Sciatic nerve (tissue), 2 donors: Measurements from ENCODE around the gene GAL3ST2. TPM values are rescaled to one million over a fixed set of nuclear protein-coding genes. Genes with fewer than 3 reads are reported as not detected.
"Not testable (repeated sequence)": the region's sequence is repeated elsewhere in the genome, so short reads cannot be mapped to it uniquely, and the experiment has no call there.

Experiments
- ATAC-seq: fragments of 200-7000 bp; cut with Tn5 transposase; one replicate; pipeline ENCODE4 v1.9.1; 2020; ENCODE audit warnings: mild to moderate bottlenecking, moderate library complexity
- DNase-seq: peaks from one replicate; pipeline ENCODE4 v3.0.0-alpha.2; 2020; ENCODE audit warnings: low spot score
- intact Hi-C: fragments of 100-400 bp; cut with DNase I; formaldehyde crosslinking; loops from one replicate; pipeline ENCODE4 v1.14.2; 2022
- total RNA-seq: library from RNA; stranded (reverse); fragmentation: NEBNext Ultra II Directional; extraction: Animal tissue kit (Norgen Biotek cat#: 25700); gene quantifications from one replicate; pipeline ENCODE4 v1.2.1, GENCODE V29; 2021
- donor health status: DM: no; HTN: no; CAD: no.
- donor health status: DM: no; HTN: no; CAD: no.

The GAL3ST2 gene
- total RNA-seq, 1 donor from 2014 or later: not detected

GRCh38 chr2:241744028-241744754 is 32.4 kb upstream of the GAL3ST2 start:
- ATAC-seq (no peak), DNase-seq (no peak)
- intact Hi-C loops: loop anchor here (10.0 kb wide), 1 partner anchor 131 kb away; no protein-coding TSS in a partner anchor

DNA sequence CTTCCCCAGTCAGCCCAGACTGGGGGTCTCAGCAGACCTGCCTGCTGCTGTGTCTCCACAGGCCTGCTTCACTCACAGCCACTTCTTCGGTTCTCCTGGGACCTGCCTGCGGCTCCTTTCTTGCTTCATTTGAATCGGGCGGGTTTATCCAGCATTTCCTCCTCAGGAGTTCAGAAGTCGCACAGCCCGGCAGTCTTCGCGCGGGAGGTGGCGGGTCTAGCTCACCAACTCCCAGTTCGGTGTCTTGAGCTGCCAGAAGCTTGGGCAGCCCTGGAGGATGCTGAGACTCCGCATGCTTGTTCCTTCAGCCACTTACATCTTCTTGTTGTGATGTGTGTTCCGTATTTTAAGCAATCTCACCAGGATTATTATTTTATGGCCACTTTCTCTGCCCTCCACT is 31.3 kb upstream of the GAL3ST2 start:
- intact Hi-C loops: loop anchor here (10.0 kb wide), 1 partner anchor 130 kb away; no protein-coding TSS in a partner anchor
- DNase-seq (no peak), ATAC-seq (no peak)

GRCh38 chr2:241746084-241746483 is 30.5 kb upstream of the GAL3ST2 start:
- ATAC-seq (no peak), DNase-seq (no peak)
- intact Hi-C loops: loop anchor here (10.0 kb wide), 1 partner anchor 129 kb away; no protein-coding TSS in a partner anchor

GRCh38 chr2:241748468-241749256 is 28.0 kb upstream of the GAL3ST2 start:
- intact Hi-C loops: loop anchor here (10.0 kb wide), 1 partner anchor 126 kb away; no protein-coding TSS in a partner anchor
- ATAC-seq: no peak

DNA sequence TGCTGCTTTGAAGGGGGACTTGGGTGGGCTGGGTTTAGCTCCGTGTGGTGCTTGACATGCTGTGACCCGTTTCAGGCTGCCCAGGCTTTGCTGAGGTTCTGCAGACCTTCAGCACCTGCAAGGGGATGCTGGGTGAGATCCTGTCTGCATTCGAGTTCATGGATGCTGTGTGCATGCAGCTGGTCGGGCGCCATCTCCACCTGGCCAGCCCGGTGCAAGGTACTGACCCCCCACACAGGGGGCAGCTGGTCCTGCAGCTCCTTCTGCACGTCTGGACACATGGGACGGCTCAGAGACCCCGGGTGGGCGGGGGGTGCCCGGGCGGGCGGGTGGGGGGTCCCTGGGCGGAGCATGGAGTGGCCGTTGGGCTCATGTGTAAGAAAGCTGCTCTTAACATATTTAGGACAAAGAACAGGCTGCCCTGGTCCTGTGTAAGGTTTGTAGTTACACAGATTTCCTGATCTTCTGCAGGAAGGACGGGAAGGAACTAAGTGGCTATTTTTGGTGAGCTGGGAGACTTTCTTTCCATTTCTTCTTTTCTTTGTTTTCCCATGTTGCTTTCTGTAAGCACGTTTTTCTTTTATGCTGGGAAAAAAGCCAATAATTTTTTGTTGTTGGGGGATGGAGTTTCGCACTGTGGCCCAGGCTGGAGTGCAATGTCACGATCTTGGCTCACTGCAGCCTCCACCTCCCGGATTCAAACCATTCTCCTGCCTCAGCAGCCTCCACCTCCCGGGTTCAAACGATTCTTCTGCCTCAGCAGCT is 26.4 kb upstream of the GAL3ST2 start:
- intact Hi-C loops: no loop called here
- no peak for DNase-seq
- ATAC-seq: no peak

More at GRCh38 chr2:241748468-241749256, 28.0 kb upstream of the GAL3ST2 start:
- DNase-seq: no peak

- intact Hi-C loops: no loop called here
- ATAC-seq (no peak), DNase-seq (no peak)
Measured at GRCh38 chr2:241751152-241751551, 25.5 kb upstream of the GAL3ST2 start.

DNA sequence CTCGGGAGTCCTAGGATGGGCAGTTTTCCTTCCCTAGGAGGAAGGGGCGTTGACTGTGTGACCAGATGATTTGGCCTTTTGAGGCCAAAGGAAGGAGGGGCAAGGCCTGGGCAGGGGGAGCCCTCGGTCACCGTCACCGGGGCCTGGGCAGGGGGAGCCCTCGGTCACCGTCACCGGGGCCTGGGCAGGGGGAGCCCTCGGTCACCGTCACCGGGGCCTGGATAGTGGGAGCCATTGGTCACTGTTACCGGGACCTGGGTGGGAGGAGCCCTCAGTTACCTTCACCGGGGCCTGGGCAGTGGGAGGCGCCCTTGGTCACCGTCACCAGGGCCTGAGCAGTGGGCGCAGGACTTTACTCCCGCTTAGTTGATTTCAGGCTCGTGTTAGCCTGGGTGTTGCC is 24.8 kb upstream of the GAL3ST2 start:
- DNase-seq (no peak), ATAC-seq (no peak)
- intact Hi-C loops: no loop called here

DNA sequence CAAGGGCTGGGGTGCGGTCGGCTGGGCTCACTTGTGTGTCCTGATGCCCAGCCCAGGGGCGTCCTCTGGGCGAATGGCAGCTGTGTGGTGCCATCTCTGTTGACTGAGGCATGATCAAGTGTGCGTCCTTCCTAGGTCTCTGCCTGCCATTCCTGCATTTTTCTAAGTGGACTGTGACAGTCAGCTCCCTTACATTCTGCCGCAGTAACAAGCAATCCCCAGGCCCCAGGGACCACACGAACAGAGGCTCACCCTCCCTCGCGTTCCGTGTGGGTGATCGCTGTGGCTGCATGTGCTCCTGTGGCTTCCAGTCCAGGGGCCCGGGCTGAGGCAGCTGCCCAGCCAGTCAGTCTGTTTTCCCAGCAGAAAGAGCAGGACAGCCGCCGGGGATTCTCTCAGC is 24.4 kb upstream of the GAL3ST2 start:
- intact Hi-C loops: no loop called here
- DNase-seq (no peak), ATAC-seq (no peak)

GRCh38 chr2:241752689-241753276 is 23.8 kb upstream of the GAL3ST2 start:
- intact Hi-C loops: no loop called here
- no peak for ATAC-seq
- no peak for DNase-seq

GRCh38 chr2:241753493-241753892 is 23.1 kb upstream of the GAL3ST2 start:
- intact Hi-C loops: no loop called here
- no peak for ATAC-seq

DNA sequence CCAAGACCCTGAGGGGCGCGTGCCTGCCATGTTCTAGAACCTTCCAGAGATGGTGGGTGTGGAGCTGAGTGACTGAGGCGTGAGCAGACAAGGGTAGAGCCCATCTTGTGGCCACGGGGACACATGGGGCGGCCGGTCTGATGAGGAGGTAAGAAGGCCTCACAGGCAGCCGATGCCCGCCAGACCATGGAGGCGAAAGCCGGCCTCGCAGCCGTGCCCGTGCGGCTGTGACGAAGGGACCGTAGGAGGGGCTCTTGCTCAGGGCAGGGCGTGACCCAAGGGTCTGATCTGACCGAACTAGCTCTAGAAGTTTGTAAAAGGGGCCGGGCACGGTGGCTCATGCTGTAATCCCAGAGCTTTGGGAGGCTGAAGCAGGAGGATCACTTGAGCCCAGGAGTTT is 22.6 kb upstream of the GAL3ST2 start:
- DNase-seq (no peak), ATAC-seq (no peak)
- intact Hi-C loops: no loop called here

More at GRCh38 chr2:241753493-241753892, 23.1 kb upstream of the GAL3ST2 start:
- no peak for DNase-seq

DNA sequence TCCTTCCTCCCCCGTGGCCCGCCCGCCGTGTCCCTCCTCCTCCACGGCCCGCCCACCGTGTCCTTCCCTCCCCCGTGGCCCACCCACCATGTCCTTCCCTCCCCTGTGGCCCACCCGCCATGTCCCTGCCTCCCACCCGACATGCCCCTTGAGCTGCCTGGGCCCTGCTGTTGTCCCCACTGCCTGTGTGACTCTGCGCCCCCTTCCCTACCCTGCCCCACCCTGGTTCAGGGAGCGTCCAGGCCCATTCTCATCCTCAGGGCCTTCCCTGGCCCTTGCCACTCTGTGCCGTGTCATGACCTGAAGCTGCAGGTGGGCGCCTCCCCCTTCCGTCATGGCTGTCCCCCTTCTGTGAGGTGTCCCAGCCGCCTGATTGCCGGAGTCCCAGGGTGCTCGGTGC is 21.5 kb upstream of the GAL3ST2 start:
- intact Hi-C loops: no loop called here
- ATAC-seq: no peak
- no peak for DNase-seq

DNA sequence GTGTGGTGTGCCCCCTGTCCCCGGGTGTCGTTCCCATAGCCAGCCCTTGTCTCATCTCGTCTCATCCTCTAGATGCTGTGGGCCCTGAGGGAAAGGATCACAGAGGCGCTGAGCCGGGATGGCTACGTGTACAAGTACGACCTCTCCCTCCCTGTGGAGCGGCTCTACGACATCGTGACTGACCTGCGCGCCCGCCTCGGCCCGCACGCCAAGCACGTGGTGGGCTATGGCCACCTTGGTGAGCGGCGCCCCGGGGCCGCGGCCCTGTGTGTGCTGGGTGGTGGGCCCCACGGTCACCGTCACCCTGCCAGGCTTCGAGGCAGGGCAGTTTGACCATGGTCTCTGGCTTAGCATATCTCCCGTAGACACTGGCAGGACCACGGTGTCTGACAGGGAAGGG is 20.8 kb upstream of the GAL3ST2 start:
- DNase-seq: no peak
- intact Hi-C loops: no loop called here
- ATAC-seq: no peak

GRCh38 chr2:241759067-241759807 is 17.4 kb upstream of the GAL3ST2 start:
- no peak for DNase-seq
- intact Hi-C loops: no loop called here
- ATAC-seq: no peak

DNA sequence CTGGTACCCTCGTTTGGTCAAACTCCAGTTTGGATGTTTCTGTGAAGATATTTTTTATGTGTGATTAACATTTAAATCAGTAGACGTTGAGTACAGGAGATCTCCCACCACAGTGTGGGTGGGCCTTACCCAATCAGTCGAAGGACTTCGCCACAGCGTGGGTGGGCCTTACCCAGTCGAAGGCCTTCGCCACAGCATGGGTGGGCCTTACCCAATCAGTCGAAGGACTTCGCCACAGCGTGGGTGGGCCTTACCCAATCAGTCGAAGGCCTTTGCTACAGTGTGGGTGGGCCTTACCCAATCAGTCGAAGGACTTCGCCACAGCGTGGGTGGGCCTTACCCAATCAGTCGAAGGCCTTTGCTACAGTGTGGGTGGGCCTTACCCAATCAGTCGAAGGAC is 16.7 kb upstream of the GAL3ST2 start:
- ATAC-seq, DNase-seq, intact Hi-C loops: not testable (repeated sequence)

DNA sequence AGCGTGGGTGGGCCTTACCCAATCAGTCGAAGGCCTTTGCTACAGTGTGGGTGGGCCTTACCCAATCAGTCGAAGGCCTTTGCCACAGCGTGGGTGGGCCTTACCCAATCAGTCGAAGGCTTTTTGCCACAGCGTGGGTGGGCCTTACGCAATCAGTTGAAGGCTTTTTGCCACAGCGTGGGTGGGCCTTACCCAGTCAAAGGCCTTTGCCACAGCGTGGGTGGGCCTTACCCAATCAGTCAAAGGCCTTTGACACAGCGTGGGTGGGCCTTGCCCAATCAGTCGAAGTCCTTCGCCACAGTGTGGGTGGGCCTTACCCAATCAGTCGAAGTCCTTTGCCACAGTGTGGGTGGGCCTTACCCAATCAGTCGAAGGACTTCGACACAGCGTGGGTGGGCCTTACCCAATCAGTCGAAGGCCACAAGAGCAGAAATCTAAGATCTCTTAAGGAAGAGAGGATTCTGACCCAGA is 16.3 kb upstream of the GAL3ST2 start:
- intact Hi-C loops: no loop called here
- peak; percentile 49 for DNase-seq
- ATAC-seq: no peak

- intact Hi-C loops: no loop called here
- peak; percentile 38 for DNase-seq
- ATAC-seq: no peak
Measured at GRCh38 chr2:241762321-241762932, 14.2 kb upstream of the GAL3ST2 start.

DNA sequence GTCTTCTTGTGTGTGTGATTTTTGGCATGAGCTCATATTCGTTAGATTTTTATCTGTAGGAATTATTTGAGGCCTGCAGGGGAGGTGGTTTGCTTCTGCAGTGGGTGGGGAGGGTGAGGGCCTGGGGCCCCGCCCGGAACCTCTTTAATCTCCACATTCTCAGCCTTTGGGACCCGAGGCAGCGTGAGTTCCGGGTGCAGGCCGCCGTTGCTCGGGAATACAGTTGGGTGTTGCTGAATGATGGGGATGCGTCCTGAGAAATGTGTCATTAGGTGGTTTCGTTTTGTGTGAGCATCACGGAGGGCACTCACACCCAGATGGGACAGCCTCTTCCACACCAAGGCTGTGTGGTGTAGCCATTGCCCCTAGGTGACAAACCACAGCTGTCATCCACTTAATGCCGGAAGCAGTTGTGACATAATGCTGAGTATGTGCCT is 13.7 kb upstream of the GAL3ST2 start:
- intact Hi-C loops: no loop called here
- DNase-seq (peak; percentile 43), ATAC-seq (peak; percentile 49)
